ENCODE data around the gene NR1D1.
"Not testable (repeated sequence)": the region's sequence is repeated elsewhere in the genome, so short reads cannot be mapped to it uniquely, and the experiment has no call there.

The NR1D1 gene

GRCh38 chr17:40100419-40100668 is at the start of gene NR1D1:
NR1D1 (minus strand) TSS chr17:40100589; CDS start chr17:40100094, 495 bp downstream.
- Histone ChIP-seq H3K4me1 (peaks cover 85% of the 10 kb centered on the region), H3K27me3 (no peaks in the 10 kb centered on the region), H3K9ac (peak within 1 kb of the TSS; percentile 81), H3K9me3 (no peaks in the 10 kb centered on the region), H4K20me1 (no peaks in the 10 kb centered on the region), H3K4me2 (peak within 1 kb of the TSS; percentile 99), H3K27ac (peak within 1 kb of the TSS; percentile 99), H3K36me3 (peaks cover 10% of the 10 kb centered on the region), H3K4me3 (peak within 1 kb of the TSS; percentile 77)
- no peak for TF ChIP-seq Cebpa-rat (IDR thresholded peaks at IDR 0.05)

GRCh38 chr17:40148527-40148926 is 48.1 kb upstream of the NR1D1 start:
- no peak for TF ChIP-seq Cebpa-rat (IDR thresholded peaks at IDR 0.05)
- Histone ChIP-seq H3K4me1 (peaks cover 22% of the 10 kb centered on the region), H3K27ac (no peak overlapping the region), H4K20me1 (peaks cover 84% of the 10 kb centered on the region), H3K27me3 (no peaks in the 10 kb centered on the region), H3K36me3 (peaks cover 100% of the 10 kb centered on the region), H3K9ac (no peak overlapping the region), H3K9me3 (no peaks in the 10 kb centered on the region), H3K4me3 (no peak overlapping the region), H3K4me2 (no peak overlapping the region)

- H3K9me3 ChIP-seq, result no peaks in the 10 kb centered on the region
- peaks cover 90% of the 10 kb centered on the region for H3K36me3 ChIP-seq
- no peak for TF ChIP-seq Cebpa-rat (IDR thresholded peaks at IDR 0.05)
- no peak overlapping the region for H3K4me2 ChIP-seq
- peaks cover 23% of the 10 kb centered on the region for H3K4me1 ChIP-seq
- no peak overlapping the region for H3K9ac ChIP-seq
- peaks cover 54% of the 10 kb centered on the region for H4K20me1 ChIP-seq
- H3K27me3 ChIP-seq, result no peaks in the 10 kb centered on the region
- H3K4me3 ChIP-seq, result no peak overlapping the region
- H3K27ac ChIP-seq, result no peak overlapping the region
Observed at GRCh38 chr17:40145476-40145875, 45.1 kb upstream of the NR1D1 start.

GRCh38 chr17:40143166-40143565 is 42.8 kb upstream of the NR1D1 start:
- not testable (repeated sequence) for H3K27me3 ChIP-seq, H3K9me3 ChIP-seq, H3K4me3 ChIP-seq, H3K9ac ChIP-seq, H3K4me2 ChIP-seq, H3K27ac ChIP-seq
- Histone ChIP-seq H3K36me3 (peaks cover 69% of the 10 kb centered on the region), H4K20me1 (peaks cover 31% of the 10 kb centered on the region), H3K4me1 (peaks cover 25% of the 10 kb centered on the region)

- Histone ChIP-seq H4K20me1 (0 out of 2 replicates have a peak, but pooled peaks cover 6% of the 10 kb centered on the region), H3K4me3 (peak overlapping the region; percentile 78), H3K27ac (peak overlapping the region; percentile 95), H3K4me1 (peaks cover 25% of the 10 kb centered on the region), H3K4me2 (peak overlapping the region; percentile 92), H3K9ac (peak overlapping the region; percentile 96), H3K36me3 (peaks cover 66% of the 10 kb centered on the region), H3K27me3 (no peaks in the 10 kb centered on the region), H3K9me3 (no peaks in the 10 kb centered on the region)
- no peak for TF ChIP-seq Cebpa-rat (IDR thresholded peaks at IDR 0.05)
Observed at GRCh38 chr17:40139566-40140058, 39.2 kb upstream of the NR1D1 start.

GRCh38 chr17:40135817-40136216 is 35.4 kb upstream of the NR1D1 start:
- Histone ChIP-seq H3K36me3 (peaks cover 72% of the 10 kb centered on the region), H3K9me3 (no peaks in the 10 kb centered on the region), H4K20me1 (0 out of 2 replicates have a peak, but pooled peaks cover 6% of the 10 kb centered on the region), H3K9ac (0 out of 2 replicates have a peak overlapping the region, but pooled peaks have one; percentile 5), H3K27me3 (no peaks in the 10 kb centered on the region), H3K27ac (no peak overlapping the region), H3K4me3 (no peak overlapping the region), H3K4me1 (peaks cover 11% of the 10 kb centered on the region), H3K4me2 (no peak overlapping the region)
- TF ChIP-seq Cebpa-rat (IDR thresholded peaks at IDR 0.05), result no peak

- Histone ChIP-seq H3K27ac (no peak overlapping the region), H4K20me1 (peaks cover 13% of the 10 kb centered on the region; the same call in 1 of the 2 replicates), H3K36me3 (peaks cover 88% of the 10 kb centered on the region), H3K9ac (no peak overlapping the region), H3K9me3 (no peaks in the 10 kb centered on the region), H3K4me1 (peaks cover 5% of the 10 kb centered on the region), H3K27me3 (no peaks in the 10 kb centered on the region), H3K4me2 (no peak overlapping the region), H3K4me3 (no peak overlapping the region)
- no peak for TF ChIP-seq Cebpa-rat (IDR thresholded peaks at IDR 0.05)
Observed at GRCh38 chr17:40134184-40134583, 33.8 kb upstream of the NR1D1 start.

GRCh38 chr17:40130352-40131042 is 30.1 kb upstream of the NR1D1 start:
- H3K4me3 ChIP-seq, result no peak overlapping the region
- no peak overlapping the region for H3K27ac ChIP-seq
- H4K20me1 ChIP-seq, result peaks cover 30% of the 10 kb centered on the region
- no peak for TF ChIP-seq Cebpa-rat (IDR thresholded peaks at IDR 0.05)
- H3K36me3 ChIP-seq, result peaks cover 100% of the 10 kb centered on the region
- no peaks in the 10 kb centered on the region for H3K27me3 ChIP-seq
- H3K9me3 ChIP-seq, result no peaks in the 10 kb centered on the region
- H3K4me1 ChIP-seq, result peaks cover 3% of the 10 kb centered on the region
- H3K9ac ChIP-seq, result no peak overlapping the region
- H3K4me2 ChIP-seq, result no peak overlapping the region

- no peak overlapping the region for H3K4me3 ChIP-seq
- H4K20me1 ChIP-seq, result peaks cover 37% of the 10 kb centered on the region
- no peaks in the 10 kb centered on the region for H3K27me3 ChIP-seq
- H3K36me3 ChIP-seq, result peaks cover 94% of the 10 kb centered on the region
- no peak overlapping the region for H3K9ac ChIP-seq
- peaks cover 13% of the 10 kb centered on the region for H3K4me1 ChIP-seq
- no peak overlapping the region for H3K4me2 ChIP-seq
- no peak overlapping the region for H3K27ac ChIP-seq
- TF ChIP-seq Cebpa-rat (IDR thresholded peaks at IDR 0.05), result no peak
- no peaks in the 10 kb centered on the region for H3K9me3 ChIP-seq
Observed at GRCh38 chr17:40129498-40129897, 29.1 kb upstream of the NR1D1 start.

GRCh38 chr17:40124279-40125141 is 24.1 kb upstream of the NR1D1 start:
- Histone ChIP-seq H3K27ac (no peak overlapping the region), H3K9me3 (no peaks in the 10 kb centered on the region), H3K4me2 (peak overlapping the region; percentile 83), H3K27me3 (no peaks in the 10 kb centered on the region), H3K4me3 (peak overlapping the region; percentile 100), H3K36me3 (peaks cover 44% of the 10 kb centered on the region), H4K20me1 (peaks cover 52% of the 10 kb centered on the region), H3K9ac (peak overlapping the region; percentile 99), H3K4me1 (peaks cover 32% of the 10 kb centered on the region)
- no peak for TF ChIP-seq Cebpa-rat (IDR thresholded peaks at IDR 0.05)

All from BLaER1 (cell line).